Upper lobe of right lung (tissue), 1 donor: ENCODE results near the gene DUSP19. TPM values are rescaled to one million over a fixed set of nuclear protein-coding genes. Genes with fewer than 3 reads are reported as not detected.

Experiments
- ATAC-seq: fragments of 200-7000 bp; cut with Tn5 transposase; one replicate; pipeline ENCODE4 v1.9.1; 2020; ENCODE audit warnings: mild to moderate bottlenecking, moderate library complexity
- DNase-seq: peaks from one replicate; pipeline ENCODE4 v3.0.0-alpha.2; 2020
- H3K27ac ChIP-seq: fragments of 200-600 bp; one replicate; pipeline ENCODE4 v1.8.0; 2022
- H3K27me3 ChIP-seq: fragments of 200-600 bp; one replicate; pipeline ENCODE4 v1.8.0; 2022; ENCODE audit warnings: mild to moderate bottlenecking
- H3K36me3 ChIP-seq: fragments of 200-600 bp; one replicate; pipeline ENCODE4 v1.8.0; 2022
- H3K4me1 ChIP-seq: fragments of 200-600 bp; one replicate; pipeline ENCODE4 v1.8.0; 2022
- H3K4me3 ChIP-seq: fragments of 200-600 bp; one replicate; pipeline ENCODE4 v1.8.0; 2022; ENCODE audit warnings: mild to moderate bottlenecking
- H3K9me3 ChIP-seq: fragments of 200-600 bp; one replicate; pipeline ENCODE4 v1.8.0; 2022
- CTCF ChIP-seq: fragments of 200-600 bp; IDR thresholded peaks from one replicate; pipeline ENCODE4 v1.8.0; 2022; ENCODE audit warnings: antibody characterized with exemption
- intact Hi-C: fragments of 100-400 bp; cut with DNase I; formaldehyde crosslinking; loops from one replicate; pipeline ENCODE4 v1.11.0; 2022
- total RNA-seq: library from RNA; stranded (reverse); fragmentation: NEBNext Ultra II Directional; extraction: Animal tissue kit (Norgen Biotek cat#: 25700); gene quantifications from one replicate; pipeline ENCODE4 v1.2.1, GENCODE V29; 2021
- donor health status: DM: no; HTN: yes; CAD: no; lungs with severe emphysema.

DUSP19 gene
- total RNA-seq, 1 donor from 2014 or later, result 3.0 TPM

DNA sequence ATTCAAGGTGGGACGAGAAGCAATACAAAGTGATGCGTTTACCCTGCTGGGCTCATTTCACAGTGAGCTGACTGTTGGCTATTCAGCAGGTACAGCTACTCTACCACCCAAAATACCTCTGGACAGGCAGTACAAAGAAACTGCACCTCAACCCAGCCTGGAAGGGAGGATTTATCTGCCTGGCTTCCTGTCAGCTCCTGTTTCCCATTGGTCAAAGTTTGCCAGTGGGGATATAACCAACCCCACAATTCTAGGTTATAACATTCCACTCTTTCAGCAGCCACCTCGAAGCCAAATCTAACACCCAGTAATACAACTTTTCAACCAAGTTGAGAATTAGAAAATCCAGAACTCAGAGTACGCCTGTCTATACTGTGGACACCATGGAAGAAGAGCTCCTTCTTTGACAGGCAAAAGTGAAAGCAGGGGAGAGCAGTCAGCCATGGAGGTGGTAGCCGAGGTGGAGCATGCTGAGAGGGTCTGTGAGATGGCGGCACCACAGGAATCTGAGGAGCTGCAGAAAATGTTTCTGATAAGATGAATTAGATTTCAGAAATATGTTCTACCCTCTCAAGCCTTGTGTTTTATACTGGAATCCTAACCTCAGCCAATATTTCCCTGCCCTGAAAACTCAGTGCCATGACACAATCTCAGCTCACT, 10.8 kb downstream of the DUSP19 start:
- H3K4me3 ChIP-seq, result no peak overlapping the region
- ATAC-seq (no peak), DNase-seq (no peak)
- no peaks in the 10 kb centered on the region for H3K27me3 ChIP-seq
- no peaks in the 10 kb centered on the region for H3K9me3 ChIP-seq
- intact Hi-C loops, result no loop called here
- H3K4me1 ChIP-seq, result no peaks in the 10 kb centered on the region
- no peaks in the 10 kb centered on the region for H3K36me3 ChIP-seq
- no peak overlapping the region for H3K27ac ChIP-seq
- TF ChIP-seq CTCF, result no peak

DNA sequence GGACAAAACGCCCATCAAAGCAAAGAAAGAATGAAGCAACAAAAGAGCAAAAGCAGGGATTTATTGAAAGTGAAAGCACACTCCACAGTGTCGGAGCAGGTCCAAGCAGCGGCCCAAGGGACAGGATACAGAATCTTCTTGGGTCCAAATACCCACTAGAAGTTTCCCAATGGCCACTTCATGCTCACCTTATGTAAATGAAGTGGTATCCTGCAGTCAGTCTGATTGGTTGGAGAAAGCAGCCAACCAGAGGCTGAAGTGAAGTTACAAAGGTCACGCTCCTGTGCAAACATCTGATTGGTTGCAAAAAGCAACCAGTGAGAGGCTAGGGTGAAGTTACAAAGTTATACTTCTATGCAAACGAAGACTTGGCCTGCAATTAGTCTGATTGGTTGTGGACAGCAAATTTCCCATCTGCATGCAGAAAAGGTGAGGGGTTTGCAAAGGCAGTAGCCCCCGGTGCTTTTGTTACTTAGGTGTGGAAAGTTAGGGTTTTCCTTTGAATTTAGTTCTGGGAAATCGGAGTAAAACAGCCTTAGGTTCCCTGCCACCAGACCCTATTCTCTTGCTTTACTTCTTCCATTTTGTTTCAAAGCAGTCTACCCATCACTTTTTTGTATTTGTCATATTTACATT, 12.9 kb downstream of the DUSP19 start:
- no peaks in the 10 kb centered on the region for H3K4me1 ChIP-seq
- no peak for ATAC-seq
- H3K9me3 ChIP-seq, result no peaks in the 10 kb centered on the region
- H3K27ac ChIP-seq, result no peak overlapping the region
- intact Hi-C loops, result no loop called here
- no peaks in the 10 kb centered on the region for H3K27me3 ChIP-seq
- DNase-seq, result no peak
- no peaks in the 10 kb centered on the region for H3K36me3 ChIP-seq
- H3K4me3 ChIP-seq, result no peak overlapping the region
- no peak for TF ChIP-seq CTCF

- intact Hi-C loops, result no loop called here
- Histone ChIP-seq H3K27me3 (no peaks in the 10 kb centered on the region), H3K27ac (no peak overlapping the region), H3K4me1 (no peaks in the 10 kb centered on the region), H3K4me3 (no peak overlapping the region), H3K9me3 (no peaks in the 10 kb centered on the region), H3K36me3 (no peaks in the 10 kb centered on the region)
- ATAC-seq, result no peak
- no peak for DNase-seq
- no peak for TF ChIP-seq CTCF
Measured at GRCh38 chr2:183091954-183092345, 13.4 kb downstream of the DUSP19 start.

- intact Hi-C loops, result no loop called here
- Histone ChIP-seq H3K4me3 (no peak overlapping the region), H3K36me3 (no peaks in the 10 kb centered on the region), H3K9me3 (no peaks in the 10 kb centered on the region), H3K27ac (no peak overlapping the region), H3K27me3 (no peaks in the 10 kb centered on the region), H3K4me1 (no peaks in the 10 kb centered on the region)
- DNase-seq (no peak), ATAC-seq (no peak)
- no peak for TF ChIP-seq CTCF
Measured at GRCh38 chr2:183093857-183094657, 15.5 kb downstream of the DUSP19 start.

DNA sequence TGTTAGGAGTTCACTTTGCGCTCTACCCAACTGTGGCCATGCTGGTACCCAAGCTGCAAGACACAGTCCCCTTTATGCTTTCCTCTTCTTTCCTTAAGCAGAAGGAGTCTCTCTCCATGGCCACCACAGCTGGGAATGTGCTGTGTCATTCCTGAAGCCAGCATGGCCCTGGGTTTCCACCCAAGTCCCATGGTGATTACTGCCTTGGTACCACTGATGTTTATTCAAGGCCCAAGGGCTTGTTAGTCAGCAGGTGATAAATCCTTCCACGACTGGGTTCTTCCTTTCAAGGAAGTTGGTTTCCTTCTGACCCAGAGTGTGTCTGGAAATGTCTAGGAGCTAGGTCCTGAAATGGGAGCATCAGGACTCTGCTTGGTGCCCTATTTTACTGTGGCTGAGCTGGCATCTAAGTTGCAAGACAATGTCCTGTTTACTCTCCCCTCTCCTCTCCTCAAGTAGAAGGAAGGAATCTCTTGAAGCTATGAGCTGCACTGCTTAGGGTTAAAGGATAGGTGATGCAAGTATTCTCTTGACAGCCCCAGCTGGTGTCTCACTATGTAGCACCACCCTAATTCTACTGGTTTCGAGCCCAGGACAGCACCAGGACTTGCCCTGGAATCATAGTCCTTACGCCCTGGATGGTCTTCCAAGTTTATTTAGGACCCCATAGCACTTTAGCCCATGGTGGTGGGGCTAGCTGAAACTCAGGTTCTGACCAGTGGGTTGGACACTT, 27.0 kb downstream of the DUSP19 start:
- TF ChIP-seq CTCF, result no peak
- Histone ChIP-seq H3K9me3 (no peaks in the 10 kb centered on the region), H3K4me3 (no peak overlapping the region), H3K27ac (no peak overlapping the region), H3K4me1 (no peaks in the 10 kb centered on the region), H3K36me3 (no peaks in the 10 kb centered on the region), H3K27me3 (no peaks in the 10 kb centered on the region)
- intact Hi-C loops, result no loop called here
- ATAC-seq, result no peak
- DNase-seq, result no peak
